IPS DF 6.9 (cell line): Measurements from ENCODE around the gene MPV17L2.
"Not testable (repeated sequence)": the region's sequence is repeated elsewhere in the genome, so short reads cannot be mapped to it uniquely, and the experiment has no call there.

ENCODE experiments used
- DNase-seq: peaks from one replicate; pipeline ENCODE4 v3.0.0-alpha.2; 2013; ENCODE audit warnings: low read depth, low spot score
- H3K27ac ChIP-seq: one replicate; pipeline ENCODE4 v1.5.1; 2013; ENCODE audit warnings: low read length, control low read depth
- H3K27me3 ChIP-seq: 2 replicates; pipeline ENCODE4 v1.6.1; 2013; ENCODE audit warnings: mild to moderate bottlenecking, low read length; ENCODE audit not compliant: control insufficient read depth, insufficient read depth
- H3K36me3 ChIP-seq: 2 replicates; pipeline ENCODE4 v1.6.1; 2013; ENCODE audit warnings: low read length; ENCODE audit not compliant: control insufficient read depth, insufficient read depth
- H3K4me1 ChIP-seq: 2 replicates; pipeline ENCODE4 v1.6.1; 2013; ENCODE audit warnings: low read length; ENCODE audit not compliant: control insufficient read depth, insufficient read depth
- H3K4me3 ChIP-seq: 2 replicates; pipeline ENCODE4 v1.5.1; 2013; ENCODE audit warnings: mild to moderate bottlenecking, low read length
- H3K9me3 ChIP-seq: 2 replicates; pipeline ENCODE4 v1.6.1; 2013; ENCODE audit warnings: low read length, inconsistent platforms; ENCODE audit not compliant: control insufficient read depth, insufficient read depth
- WGBS: extraction: QIAGEN DNeasy Blood & Tissue Kit; methylation state at CpG from one replicate; pipeline ENCODE4 v1.1.7; 2013; ENCODE audit warnings: mixed read lengths, missing lambda C conversion rate; ENCODE audit not compliant: insufficient read length, insufficient coverage; 5-methylcytosine and 5-hydroxymethylcytosine counted together

The MPV17L2 gene

GRCh38 chr19:18203863-18204393 lies 10.9 kb downstream of the MPV17L2 start, which contains the start of gene RAB3A:
Gene RAB3A, minus strand, starts transcription at chr19:18204042. Its CDS starts 1,302 bp downstream, at chr19:18202740.
- H3K4me1 ChIP-seq, result peaks cover 7% of the 10 kb centered on the region
- peak within 1 kb of the TSS; percentile 32 for H3K27ac ChIP-seq
- no peaks in the 10 kb centered on the region for H3K36me3 ChIP-seq
- WGBS, result no CpG with 5 or more reads among the region's 50 CpGs
- peak within 1 kb of the TSS; percentile 61; the same call in 1 of the 2 replicates for H3K4me3 ChIP-seq
- H3K27me3 ChIP-seq, result no peaks in the 10 kb centered on the region
- DNase-seq, result peak; percentile 100
- no peaks in the 10 kb centered on the region for H3K9me3 ChIP-seq

- peaks cover 7% of the 10 kb centered on the region for H3K4me1 ChIP-seq
- no peak for DNase-seq
- H3K27me3 ChIP-seq, result no peaks in the 10 kb centered on the region
- H3K4me3 ChIP-seq, result peak overlapping the region; percentile 53; the same call in 1 of the 2 replicates
- H3K9me3 ChIP-seq, result no peaks in the 10 kb centered on the region
- H3K36me3 ChIP-seq, result no peaks in the 10 kb centered on the region
- WGBS, result no CpG with 5 or more reads among the region's 22 CpGs
- H3K27ac ChIP-seq, result peak overlapping the region; percentile 32
These were observed 11.6 kb downstream of the MPV17L2 start for GRCh38 chr19:18204394-18205199.

GRCh38 chr19:18205200-18205892 lies 12.3 kb downstream of the MPV17L2 start:
- no peak for DNase-seq
- peak overlapping the region; percentile 53; the same call in 1 of the 2 replicates for H3K4me3 ChIP-seq
- H3K4me1 ChIP-seq, result peaks cover 7% of the 10 kb centered on the region
- no CpG with 5 or more reads among the region's 36 CpGs for WGBS
- H3K27ac ChIP-seq, result no peak overlapping the region
- no peaks in the 10 kb centered on the region for H3K27me3 ChIP-seq
- H3K36me3 ChIP-seq, result no peaks in the 10 kb centered on the region
- no peaks in the 10 kb centered on the region for H3K9me3 ChIP-seq

GRCh38 chr19:18206018-18206417 lies 13.0 kb downstream of the MPV17L2 start:
- H3K4me1 ChIP-seq, result peaks cover 7% of the 10 kb centered on the region
- no CpG with 5 or more reads among the region's 12 CpGs for WGBS
- H3K4me3 ChIP-seq, result no peak overlapping the region
- H3K36me3 ChIP-seq, result no peaks in the 10 kb centered on the region
- no peaks in the 10 kb centered on the region for H3K9me3 ChIP-seq
- H3K27me3 ChIP-seq, result no peaks in the 10 kb centered on the region
- no peak overlapping the region for H3K27ac ChIP-seq
- no peak for DNase-seq

GRCh38 chr19:18208098-18208951 lies 15.3 kb downstream of the MPV17L2 start:
- Histone ChIP-seq H3K9me3 (no peaks in the 10 kb centered on the region), H3K36me3 (no peaks in the 10 kb centered on the region), H3K4me3 (no peak overlapping the region), H3K27me3 (no peaks in the 10 kb centered on the region), H3K27ac (no peak overlapping the region), H3K4me1 (peaks cover 4% of the 10 kb centered on the region)
- DNase-seq, result no peak
- WGBS, result no CpG with 5 or more reads among the region's 32 CpGs

- H3K27me3 ChIP-seq, H3K36me3 ChIP-seq, H3K4me3 ChIP-seq, H3K9me3 ChIP-seq, H3K4me1 ChIP-seq, H3K27ac ChIP-seq, DNase-seq: not testable (repeated sequence)
- WGBS, result no CpG with 5 or more reads among the region's 5 CpGs
These were observed 16.9 kb downstream of the MPV17L2 start for GRCh38 chr19:18209912-18210311.

- H3K27ac ChIP-seq, result no peak overlapping the region
- no peaks in the 10 kb centered on the region for H3K27me3 ChIP-seq
- H3K36me3 ChIP-seq, result no peaks in the 10 kb centered on the region
- peaks cover 2% of the 10 kb centered on the region; the same call in 1 of the 2 replicates for H3K4me1 ChIP-seq
- WGBS, result no CpG with 5 or more reads among the region's 14 CpGs
- DNase-seq, result no peak
- no peak overlapping the region for H3K4me3 ChIP-seq
- H3K9me3 ChIP-seq, result no peaks in the 10 kb centered on the region
These were observed 18.7 kb downstream of the MPV17L2 start for GRCh38 chr19:18211683-18212082.

GRCh38 chr19:18214779-18215433 lies 21.9 kb downstream of the MPV17L2 start:
- no peak overlapping the region for H3K27ac ChIP-seq
- no peaks in the 10 kb centered on the region for H3K27me3 ChIP-seq
- no peak overlapping the region for H3K4me3 ChIP-seq
- no peaks in the 10 kb centered on the region for H3K4me1 ChIP-seq
- no peaks in the 10 kb centered on the region for H3K9me3 ChIP-seq
- no CpG with 5 or more reads among the region's 7 CpGs for WGBS
- no peaks in the 10 kb centered on the region for H3K36me3 ChIP-seq
- DNase-seq, result no peak

- Histone ChIP-seq H3K4me1 (peaks cover 2% of the 10 kb centered on the region; the same call in 1 of the 2 replicates), H3K27ac (no peak overlapping the region), H3K27me3 (no peaks in the 10 kb centered on the region), H3K4me3 (no peak overlapping the region), H3K9me3 (no peaks in the 10 kb centered on the region), H3K36me3 (no peaks in the 10 kb centered on the region)
- no CpG with 5 or more reads among the region's 8 CpGs for WGBS
- DNase-seq, result no peak
These were observed 23.8 kb downstream of the MPV17L2 start for GRCh38 chr19:18216789-18217188.
